NCI-H2107 treated with DMSO at 0.1 percent for 48 hours (cell line): ENCODE data around the gene DGKG.

Experiments
- DNase-seq: peaks from one replicate; lab custom pipeline; 2025; ENCODE audit not compliant: unreplicated experiment; lab: John Stamatoyannopoulos, UW

Gene DGKG

GRCh38 chr3:186281176-186281575 lies 80.9 kb downstream of the DGKG start:
- DNase-seq = no peak

- no peak for DNase-seq
Observed at GRCh38 chr3:186280737-186281136, 81.3 kb downstream of the DGKG start.

- peak; percentile 87 for DNase-seq
Observed at GRCh38 chr3:186277268-186277909, 84.6 kb downstream of the DGKG start.

- no peak for DNase-seq
Observed at GRCh38 chr3:186275436-186275835, 86.6 kb downstream of the DGKG start.

DNA sequence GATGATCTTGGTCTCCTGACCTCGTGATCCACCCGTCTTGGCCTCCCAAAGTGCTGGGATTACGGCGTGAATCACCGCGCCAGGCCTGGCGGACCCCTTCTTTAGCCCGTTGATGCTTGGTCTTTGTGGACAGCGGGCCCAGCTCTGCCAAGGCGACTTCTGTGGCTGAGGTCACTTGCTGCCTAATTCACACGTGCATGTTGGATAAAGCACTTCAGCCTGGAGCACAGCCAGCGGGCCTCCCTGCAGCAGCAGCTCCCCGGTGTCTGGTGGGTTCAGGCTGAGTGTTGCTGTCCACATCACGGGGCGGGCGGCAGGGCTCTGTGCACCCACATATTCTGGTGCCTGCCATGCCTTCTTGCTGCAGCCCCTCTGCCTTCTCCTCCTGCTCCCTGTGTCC lies 88.4 kb downstream of the DGKG start:
- no peak for DNase-seq

DNA sequence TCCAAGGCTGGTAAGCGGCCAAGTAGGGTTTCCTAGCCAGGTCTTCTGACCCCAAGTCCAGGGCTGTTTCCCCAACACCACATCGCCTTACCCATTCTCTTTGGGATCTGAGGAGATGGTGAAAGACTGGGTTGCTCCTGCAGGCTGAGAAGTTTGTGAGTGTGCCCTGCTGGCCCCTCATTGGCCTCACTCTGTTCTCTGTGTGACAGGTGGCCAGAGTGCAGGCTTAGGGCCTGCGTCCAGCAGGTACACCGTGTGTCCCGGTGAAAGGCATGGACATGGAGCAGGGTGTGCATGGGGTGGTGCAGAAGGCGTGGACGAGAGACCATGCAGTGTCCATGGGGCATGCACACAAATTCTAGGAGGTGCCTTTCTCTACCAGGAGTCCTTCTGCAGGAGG lies 91.3 kb downstream of the DGKG start:
- no peak for DNase-seq

DNA sequence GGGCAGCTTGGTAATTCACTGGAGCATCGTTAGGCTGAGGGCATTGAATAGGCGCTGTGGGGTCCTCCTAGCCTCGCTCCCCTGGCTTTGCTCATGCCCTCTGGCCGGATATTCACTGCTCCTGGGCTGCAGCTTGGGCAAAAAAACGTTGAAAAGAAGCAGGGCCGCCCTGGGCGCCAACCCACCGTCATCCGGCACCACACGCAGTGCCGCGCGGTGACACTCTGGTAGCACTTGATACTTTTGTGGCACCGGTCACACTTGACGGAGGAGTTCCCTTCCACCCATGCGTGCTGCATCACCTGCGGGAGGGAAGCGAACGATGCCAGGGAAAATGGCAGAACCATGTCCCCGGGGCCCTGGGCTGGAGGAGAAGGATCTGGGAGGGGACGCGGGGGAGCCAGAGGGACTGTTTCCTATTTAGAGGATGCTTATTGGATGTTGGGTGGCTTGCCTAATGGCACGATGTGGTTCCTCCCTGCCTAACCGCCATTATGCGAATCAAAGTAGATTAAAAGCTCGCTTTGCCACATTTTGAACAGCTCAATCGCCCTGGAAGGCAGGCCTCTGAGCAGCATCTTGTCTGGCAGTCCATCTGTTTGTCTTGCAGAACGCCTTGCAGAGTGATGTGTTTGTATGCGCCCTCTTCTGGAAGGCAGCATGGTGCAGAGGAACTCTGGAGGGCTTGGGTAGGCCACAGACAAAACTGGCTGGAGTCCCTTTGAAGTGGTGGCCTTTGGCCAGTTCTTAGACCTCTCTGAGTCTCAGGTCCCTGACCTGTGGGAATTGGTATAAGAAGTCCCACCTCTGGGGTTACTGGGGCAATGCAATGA lies 93.2 kb downstream of the DGKG start:
- no peak for DNase-seq

GRCh38 chr3:186267758-186268157 lies 94.3 kb downstream of the DGKG start:
- no peak for DNase-seq

- no peak for DNase-seq
Observed at GRCh38 chr3:186264608-186265400, 97.2 kb downstream of the DGKG start.

GRCh38 chr3:186261638-186262037 lies 100.4 kb downstream of the DGKG start:
- DNase-seq = no peak

GRCh38 chr3:186260726-186261125 lies 101.3 kb downstream of the DGKG start:
- DNase-seq = no peak

DNA sequence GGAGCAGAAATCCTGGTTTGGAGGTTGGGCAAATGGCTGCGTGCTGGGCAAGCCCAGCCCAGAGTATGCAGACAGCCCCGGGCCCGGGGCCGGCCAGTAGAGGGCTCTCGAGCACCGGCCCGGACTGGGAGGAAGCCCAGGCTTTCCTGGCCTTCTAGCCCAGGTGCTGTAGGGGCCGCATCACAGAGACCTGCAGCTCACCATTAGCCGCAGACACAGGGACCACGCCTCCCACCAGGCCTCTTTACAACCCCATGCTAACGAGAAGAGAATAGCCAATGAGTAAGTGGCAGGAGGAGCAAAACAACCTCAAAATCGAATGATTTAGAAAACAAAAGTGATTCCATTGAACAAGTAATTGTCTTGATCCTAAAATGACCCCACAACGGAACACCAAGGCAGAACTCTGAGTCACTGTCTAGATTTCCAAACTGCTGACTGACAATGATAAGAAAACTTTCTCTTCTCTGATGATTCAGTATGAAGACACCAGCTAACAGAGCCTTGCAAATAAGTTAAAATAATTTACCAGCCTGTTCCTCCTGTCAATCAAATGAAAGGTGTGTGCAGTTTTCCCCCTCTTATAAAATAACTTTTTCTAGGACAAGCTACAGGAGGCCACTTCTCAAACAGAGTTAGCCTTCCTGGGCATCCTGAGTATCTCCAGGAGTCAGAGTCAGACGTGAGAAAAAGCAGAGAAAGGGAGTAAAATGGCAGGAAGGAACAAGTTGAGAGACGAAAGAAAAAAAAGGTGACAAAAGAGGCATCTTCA lies 102.2 kb downstream of the DGKG start:
- peak; percentile 70 for DNase-seq

DNA sequence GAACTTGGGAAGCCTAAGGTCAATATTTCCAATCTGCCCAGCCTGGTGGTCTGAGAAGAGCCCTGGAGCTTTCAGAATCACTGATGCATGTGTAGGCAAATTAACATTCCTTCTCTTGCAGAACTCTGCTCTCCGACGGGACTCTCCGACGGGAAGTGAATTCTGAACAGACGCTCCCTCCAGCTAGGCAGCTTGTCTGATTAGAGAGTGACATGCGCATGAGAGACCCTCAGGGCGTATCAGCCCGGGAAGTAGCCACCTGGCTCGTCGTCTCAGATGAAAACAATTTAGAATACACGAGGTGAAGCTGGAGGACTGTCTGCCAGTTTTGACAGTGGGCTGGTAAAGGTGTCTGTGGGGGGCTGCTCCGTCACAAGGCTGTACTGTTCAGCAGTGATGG lies 103.1 kb downstream of the DGKG start:
- DNase-seq = peak; percentile 38

DNA sequence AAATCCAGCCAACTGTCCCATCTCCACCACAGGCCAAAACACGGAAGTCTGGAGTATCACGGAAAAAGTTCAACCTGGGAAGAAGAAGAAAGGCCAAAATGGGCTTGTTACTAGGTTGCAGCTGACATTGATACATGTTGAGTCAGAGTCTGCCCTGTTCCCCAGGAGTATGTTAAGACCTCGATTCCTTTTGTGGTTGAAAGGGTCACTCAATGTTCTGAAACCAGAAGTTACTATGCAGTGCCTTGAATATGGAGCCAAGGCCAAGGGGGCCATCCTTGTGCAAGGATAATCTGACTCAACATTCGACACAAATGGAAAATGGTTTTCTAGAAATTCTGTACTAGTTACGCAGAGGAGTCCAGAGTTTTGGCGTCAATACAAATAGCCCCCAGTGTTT lies 104.2 kb downstream of the DGKG start:
- DNase-seq = no peak

- DNase-seq = peak; percentile 84
Observed at GRCh38 chr3:186255703-186256331, 106.2 kb downstream of the DGKG start.

- DNase-seq = no peak
Observed at GRCh38 chr3:186254676-186255650, 107.1 kb downstream of the DGKG start.

DNA sequence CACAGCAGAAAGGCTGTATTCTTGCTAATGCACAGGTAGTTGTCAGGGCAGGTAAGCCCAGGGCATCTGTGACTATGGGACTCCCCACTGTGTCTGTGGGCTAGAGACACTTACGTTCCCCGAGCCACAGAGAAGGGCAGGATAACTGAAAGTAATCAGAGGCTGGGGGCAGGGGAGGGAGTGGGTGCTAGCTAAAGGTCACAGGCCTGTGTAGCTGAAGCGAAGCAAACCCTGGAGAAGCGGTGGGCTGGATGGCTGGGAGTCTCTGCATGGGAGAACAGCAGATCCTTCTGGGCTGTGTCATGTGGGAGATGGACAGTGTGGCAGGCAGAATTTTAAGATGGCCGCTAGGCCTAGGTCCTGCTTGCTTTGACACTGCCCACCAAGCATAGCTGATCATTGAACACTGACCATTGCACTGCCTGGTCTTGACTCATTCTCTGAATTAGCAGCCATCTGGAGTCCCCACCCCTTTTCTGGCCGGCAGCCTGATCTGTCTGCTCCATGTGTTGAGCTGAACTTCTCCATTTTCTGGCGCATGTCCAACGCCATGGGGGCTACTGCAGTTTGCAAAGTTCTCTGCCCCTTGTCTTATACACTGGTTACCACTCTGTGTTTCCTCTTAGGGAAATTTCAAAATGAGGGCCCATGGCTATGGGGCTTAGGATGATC lies 110.0 kb downstream of the DGKG start:
- DNase-seq = no peak

GRCh38 chr3:186248850-186249249 lies 113.2 kb downstream of the DGKG start:
- no peak for DNase-seq
